ENCODE data around the gene CAPZB.

Gene CAPZB

GRCh38 chr1:19465650-19466049 is 19.7 kb downstream of the CAPZB start:
- Histone ChIP-seq H3K27me3 (ENCODE audit: low read length) (no peaks in the 10 kb centered on the region), H3K27ac (ENCODE audit: low read depth, low read length) (no peak overlapping the region), H4K20me1 (ENCODE audit: low read depth, low read length) (peaks cover 33% of the 10 kb centered on the region), H3F3A (ENCODE audit: insufficient read depth) (no peaks in the 10 kb centered on the region), H3K4me3 (ENCODE audit: insufficient read depth, low read length, poor library complexity, severe bottlenecking) (no peak overlapping the region), H3K9me3 (ENCODE audit: insufficient read depth, low read length) (no peaks in the 10 kb centered on the region), H3K9ac (ENCODE audit: low read length) (no peak overlapping the region), H2AFZ (ENCODE audit: low read depth, low read length, severe bottlenecking) (no peak overlapping the region), H3K79me2 (ENCODE audit: insufficient read depth, low read length) (peaks cover 95% of the 10 kb centered on the region), H3K9me2 (replicated peaks; ENCODE audit: insufficient read depth, low read length) (no peaks in the 10 kb centered on the region), H3K4me2 (ENCODE audit: low read depth, low read length, poor library complexity, severe bottlenecking) (no peak overlapping the region), H3K36me3 (ENCODE audit: low read length) (no peaks in the 10 kb centered on the region)
- no peak for TF ChIP-seq EZH2phosphoT487 (conservative IDR thresholded peaks at IDR 0.05; ENCODE audit: low read length)
- no peak for TF ChIP-seq CTCF (IDR thresholded peaks at IDR 0.05; ENCODE audit: insufficient read depth, low read length, poor library complexity, severe bottlenecking)

GRCh38 chr1:19465123-19465522 is 20.2 kb downstream of the CAPZB start:
- Histone ChIP-seq H3K36me3 (ENCODE audit: low read length) (no peaks in the 10 kb centered on the region), H3K9me3 (ENCODE audit: insufficient read depth, low read length) (no peaks in the 10 kb centered on the region), H3K79me2 (ENCODE audit: insufficient read depth, low read length) (peaks cover 92% of the 10 kb centered on the region), H4K20me1 (ENCODE audit: low read depth, low read length) (peaks cover 33% of the 10 kb centered on the region), H3K27ac (ENCODE audit: low read depth, low read length) (no peak overlapping the region), H3K27me3 (ENCODE audit: low read length) (no peaks in the 10 kb centered on the region), H3K4me3 (ENCODE audit: insufficient read depth, low read length, poor library complexity, severe bottlenecking) (no peak overlapping the region), H3K9me2 (replicated peaks; ENCODE audit: insufficient read depth, low read length) (no peaks in the 10 kb centered on the region), H3K9ac (ENCODE audit: low read length) (no peak overlapping the region), H2AFZ (ENCODE audit: low read depth, low read length, severe bottlenecking) (no peak overlapping the region), H3K4me2 (ENCODE audit: low read depth, low read length, poor library complexity, severe bottlenecking) (no peak overlapping the region), H3F3A (ENCODE audit: insufficient read depth) (no peaks in the 10 kb centered on the region)
- no peak for TF ChIP-seq EZH2phosphoT487 (conservative IDR thresholded peaks at IDR 0.05; ENCODE audit: low read length)
- no peak for TF ChIP-seq CTCF (IDR thresholded peaks at IDR 0.05; ENCODE audit: insufficient read depth, low read length, poor library complexity, severe bottlenecking)

GRCh38 chr1:19464696-19465095 is 20.6 kb downstream of the CAPZB start:
- TF ChIP-seq EZH2phosphoT487 (conservative IDR thresholded peaks at IDR 0.05; ENCODE audit: low read length) (no peak), CTCF (IDR thresholded peaks at IDR 0.05; ENCODE audit: insufficient read depth, low read length, poor library complexity, severe bottlenecking) (no peak)
- H2AFZ ChIP-seq (ENCODE audit: low read depth, low read length, severe bottlenecking), result no peak overlapping the region
- no peak overlapping the region for H3K4me2 ChIP-seq (ENCODE audit: low read depth, low read length, poor library complexity, severe bottlenecking)
- H3K27ac ChIP-seq (ENCODE audit: low read depth, low read length), result no peak overlapping the region
- no peaks in the 10 kb centered on the region for H3K36me3 ChIP-seq (ENCODE audit: low read length)
- no peaks in the 10 kb centered on the region for H3K9me3 ChIP-seq (ENCODE audit: insufficient read depth, low read length)
- H3K79me2 ChIP-seq (ENCODE audit: insufficient read depth, low read length), result peaks cover 92% of the 10 kb centered on the region
- H3K27me3 ChIP-seq (ENCODE audit: low read length), result no peaks in the 10 kb centered on the region
- H3K9me2 ChIP-seq (replicated peaks; ENCODE audit: insufficient read depth, low read length), result no peaks in the 10 kb centered on the region
- no peak overlapping the region for H3K4me3 ChIP-seq (ENCODE audit: insufficient read depth, low read length, poor library complexity, severe bottlenecking)
- H3F3A ChIP-seq (ENCODE audit: insufficient read depth), result no peaks in the 10 kb centered on the region
- no peak overlapping the region for H3K9ac ChIP-seq (ENCODE audit: low read length)
- H4K20me1 ChIP-seq (ENCODE audit: low read depth, low read length), result peaks cover 33% of the 10 kb centered on the region

- Histone ChIP-seq H3K9me3 (ENCODE audit: insufficient read depth, low read length) (no peaks in the 10 kb centered on the region), H4K20me1 (ENCODE audit: low read depth, low read length) (peaks cover 37% of the 10 kb centered on the region), H3K27ac (ENCODE audit: low read depth, low read length) (no peak overlapping the region), H3K36me3 (ENCODE audit: low read length) (no peaks in the 10 kb centered on the region), H3K9me2 (replicated peaks; ENCODE audit: insufficient read depth, low read length) (no peaks in the 10 kb centered on the region), H3K4me2 (ENCODE audit: low read depth, low read length, poor library complexity, severe bottlenecking) (no peak overlapping the region), H3K27me3 (ENCODE audit: low read length) (no peaks in the 10 kb centered on the region), H3K79me2 (ENCODE audit: insufficient read depth, low read length) (peaks cover 91% of the 10 kb centered on the region), H3F3A (ENCODE audit: insufficient read depth) (no peaks in the 10 kb centered on the region), H2AFZ (ENCODE audit: low read depth, low read length, severe bottlenecking) (no peak overlapping the region), H3K9ac (ENCODE audit: low read length) (no peak overlapping the region), H3K4me3 (ENCODE audit: insufficient read depth, low read length, poor library complexity, severe bottlenecking) (no peak overlapping the region)
- TF ChIP-seq CTCF (IDR thresholded peaks at IDR 0.05; ENCODE audit: insufficient read depth, low read length, poor library complexity, severe bottlenecking) (no peak), EZH2phosphoT487 (conservative IDR thresholded peaks at IDR 0.05; ENCODE audit: low read length) (no peak)
These were observed 21.9 kb downstream of the CAPZB start for GRCh38 chr1:19463504-19463803.
